OCI-LY7 (cell line): ENCODE results near the gene HLA-F. TPM values are rescaled to one million over a fixed set of nuclear protein-coding genes. Genes with fewer than 3 reads are reported as not detected.

ENCODE experiments used
- Bru-seq: library from RNA; stranded (reverse); fragments of 400-500 nt; gene quantifications from one replicate; lab custom pipeline; 2021; lab: Mats Ljungman, UMichigan
- BruChase-seq, 2 experiments: library from RNA; stranded (reverse); fragments of 400-500 nt; gene quantifications; one replicate each; lab custom pipeline; 2021; lab: Mats Ljungman, UMichigan
- BruUV-seq: library from RNA; stranded (reverse); fragments of 400-500 nt; replicated peaks from 2 replicates; lab custom pipeline; 2021; lab: Mats Ljungman, UMichigan
- CTCF ChIA-PET: fragments of 300-600 bp; sonication (Branson Sonifier 250); formaldehyde crosslinking; loops from one replicate; lab custom pipeline; 2022; ENCODE audit warnings: antibody characterized with exemption; ENCODE audit not compliant: unreplicated experiment; lab: Charles Lee
- POLR2A ChIA-PET: fragments of 300-600 bp; sonication (Branson Sonifier 250); formaldehyde crosslinking; loops from one replicate; lab custom pipeline; 2022; ENCODE audit warnings: antibody characterized with exemption; lab: Charles Lee
- DNase-seq: peaks from one replicate; pipeline ENCODE4 v3.0.0-alpha.2; 2015; ENCODE audit warnings: low spot score
- H2AFZ ChIP-seq: fragments of 200-600 bp; sonication (generic), shearing (Covaris generic); 2 replicates; pipeline ENCODE4 v1.6.1; 2014; ENCODE audit warnings: mild to moderate bottlenecking, antibody characterized with exemption, low read length, moderate library complexity
- H3K27ac ChIP-seq: fragments of 200-600 bp; sonication (generic); 2 replicates; pipeline ENCODE4 v1.5.1; 2014; ENCODE audit warnings: mixed run types, low read depth, mild to moderate bottlenecking, moderate library complexity, low read length, inconsistent platforms; ENCODE audit not compliant: poor library complexity, severe bottlenecking
- H3K36me3 ChIP-seq: fragments of 200-600 bp; sonication (generic); 2 replicates; pipeline ENCODE4 v1.6.1; 2014; ENCODE audit warnings: mild to moderate bottlenecking, antibody characterized with exemption, low read length, moderate library complexity, mixed read lengths; ENCODE audit not compliant: insufficient read depth
- H3K4me1 ChIP-seq: fragments of 200-600 bp; sonication (generic); 2 replicates; pipeline ENCODE4 v1.5.1; 2014; ENCODE audit warnings: mild to moderate bottlenecking, low read length; ENCODE audit not compliant: insufficient read depth, poor library complexity, severe bottlenecking
- H3K4me2 ChIP-seq: fragments of 200-600 bp; sonication (generic); 2 replicates; pipeline ENCODE4 v1.6.1; 2014; ENCODE audit warnings: mild to moderate bottlenecking, low read length
- H3K4me3 ChIP-seq: fragments of 200-600 bp; sonication (generic); 2 replicates; pipeline ENCODE4 v1.5.1; 2014; ENCODE audit warnings: mild to moderate bottlenecking, low read depth, low read length; ENCODE audit not compliant: poor library complexity, severe bottlenecking
- H3K79me2 ChIP-seq: fragments of 200-600 bp; sonication (generic); 2 replicates; pipeline ENCODE4 v1.6.1; 2016; ENCODE audit warnings: low read depth, mild to moderate bottlenecking, low read length, moderate library complexity, mixed read lengths; ENCODE audit not compliant: insufficient read depth
- H3K9me2 ChIP-seq: fragments of 200-600 bp; sonication (generic); 2 replicates; pipeline ENCODE4 v1.6.1; 2016; ENCODE audit warnings: mild to moderate bottlenecking, low read length, mixed read lengths; ENCODE audit not compliant: insufficient read depth
- H3K9me3 ChIP-seq: fragments of 200-600 bp; sonication (generic); 2 replicates; pipeline ENCODE4 v1.6.1; 2014; ENCODE audit warnings: mild to moderate bottlenecking, mixed run types, low read length, mixed read lengths
- H4K20me1 ChIP-seq: fragments of 200-600 bp; sonication (generic); 2 replicates; pipeline ENCODE4 v1.6.1; 2014; ENCODE audit warnings: mild to moderate bottlenecking, antibody characterized with exemption, low read length, moderate library complexity, mixed read lengths; ENCODE audit not compliant: insufficient read depth
- EZH2phosphoT487 ChIP-seq: fragments of 200-600 bp; sonication (generic); IDR thresholded peaks from 2 replicates; pipeline ENCODE4 v1.6.1; 2018; ENCODE audit warnings: low read depth, borderline replicate concordance, mild to moderate bottlenecking, mixed run types, antibody characterized with exemption, low read length, moderate library complexity, mixed read lengths
- intact Hi-C: fragments of 100-400 bp; cut with micrococcal nuclease; formaldehyde crosslinking; loops from one replicate; pipeline ENCODE4 v1.10.0; 2022; ENCODE audit not compliant: unreplicated experiment
- long read RNA-seq: library from polyadenylated mRNA; stranded (forward); transcript quantifications from one replicate; pipeline ENCODE4 v2.0.0, GENCODE V29; 2022
- total RNA-seq, 2 experiments: library from RNA; depleted of rRNA in 1 of 2; stranded (reverse); fragments of >200 nt in 1 of 2; shearing (Covaris generic) in 1 of 2; gene quantifications; 2 replicates each; pipeline ENCODE4 v1.2.3, GENCODE V29; 2014 to 2022
- TF ChIP-seq, protein P1 (sequence below): fragments of 200-600 bp; sonication (generic); conservative IDR thresholded peaks from 2 replicates; pipeline ENCODE4 v1.5.1; 2014; ENCODE audit warnings: mild to moderate bottlenecking, antibody characterized with exemption, low read length, moderate library complexity, mixed read lengths

HLA-F gene
- total RNA-seq (2014; rRNA removed; shearing (Covaris generic)) (83.2 and 140 TPM in 2 replicates), total RNA-seq (2022) (56.0 and 65.8 TPM in 2 replicates), Bru-seq, nascent RNA (percentile 58 among the genes with signal in this experiment), BruChase-seq, experiment 1, labeled RNA remaining after a 6-hour chase (percentile 46 among the genes with signal in this experiment), BruChase-seq, experiment 2, labeled RNA remaining after a 2-hour chase (percentile 45 among the genes with signal in this experiment)
- long read RNA-seq, transcript HLA-F-217 (7 exons, 1,283 nt) = major isoform, 14 of 39 reads
- long read RNA-seq, partial matches to known transcripts = 9 of 39 reads
- long read RNA-seq, other reads (novel, unspliced or antisense) = 14 of 39 reads

DNA sequence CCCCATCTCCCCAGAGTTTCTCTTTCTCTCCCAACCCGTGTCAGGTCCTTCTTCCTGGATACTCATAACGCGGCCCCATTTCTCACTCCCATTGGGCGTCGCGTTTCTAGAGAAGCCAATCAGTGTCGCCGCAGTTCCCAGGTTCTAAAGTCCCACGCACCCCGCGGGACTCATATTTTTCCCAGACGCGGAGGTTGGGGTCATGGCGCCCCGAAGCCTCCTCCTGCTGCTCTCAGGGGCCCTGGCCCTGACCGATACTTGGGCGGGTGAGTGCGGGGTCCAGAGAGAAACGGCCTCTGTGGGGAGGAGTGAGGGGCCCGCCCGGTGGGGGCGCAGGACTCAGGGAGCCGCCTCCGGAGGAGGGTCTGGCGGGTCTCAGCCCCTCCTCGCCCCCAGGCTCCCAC lies at the start of gene HLA-F:
HLA-F (plus strand) TSS at position 173 of the 404 bp plus-strand sequence; CDS start at position 203, 30 bp downstream.
- intact Hi-C loops = no loop called here
- Histone ChIP-seq H3K4me2 (peak within 1 kb of the TSS; percentile 91), H3K9me3 (no peaks in the 10 kb centered on the region), H3K79me2 (no peaks in the 10 kb centered on the region), H3K27ac (no peak within 1 kb of the TSS), H3K36me3 (peaks cover 9% of the 10 kb centered on the region; the same call in 1 of the 2 replicates), H2AFZ (peak within 1 kb of the TSS; percentile 99), H3K4me1 (peaks cover 7% of the 10 kb centered on the region), H3K4me3 (peak within 1 kb of the TSS; percentile 99), H3K9me2 (no peaks in the 10 kb centered on the region), H4K20me1 (no peaks in the 10 kb centered on the region)
- no TSS peak for BruUV-seq
- ChIA-PET CTCF (no interaction called here), POLR2A (no interaction called here)
- TF ChIP-seq EZH2phosphoT487 = no peak
- TF ChIP-seq, protein P1, sequence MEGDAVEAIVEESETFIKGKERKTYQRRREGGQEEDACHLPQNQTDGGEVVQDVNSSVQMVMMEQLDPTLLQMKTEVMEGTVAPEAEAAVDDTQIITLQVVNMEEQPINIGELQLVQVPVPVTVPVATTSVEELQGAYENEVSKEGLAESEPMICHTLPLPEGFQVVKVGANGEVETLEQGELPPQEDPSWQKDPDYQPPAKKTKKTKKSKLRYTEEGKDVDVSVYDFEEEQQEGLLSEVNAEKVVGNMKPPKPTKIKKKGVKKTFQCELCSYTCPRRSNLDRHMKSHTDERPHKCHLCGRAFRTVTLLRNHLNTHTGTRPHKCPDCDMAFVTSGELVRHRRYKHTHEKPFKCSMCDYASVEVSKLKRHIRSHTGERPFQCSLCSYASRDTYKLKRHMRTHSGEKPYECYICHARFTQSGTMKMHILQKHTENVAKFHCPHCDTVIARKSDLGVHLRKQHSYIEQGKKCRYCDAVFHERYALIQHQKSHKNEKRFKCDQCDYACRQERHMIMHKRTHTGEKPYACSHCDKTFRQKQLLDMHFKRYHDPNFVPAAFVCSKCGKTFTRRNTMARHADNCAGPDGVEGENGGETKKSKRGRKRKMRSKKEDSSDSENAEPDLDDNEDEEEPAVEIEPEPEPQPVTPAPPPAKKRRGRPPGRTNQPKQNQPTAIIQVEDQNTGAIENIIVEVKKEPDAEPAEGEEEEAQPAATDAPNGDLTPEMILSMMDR = 0 out of 2 replicates have a peak, but pooled peaks have one; percentile 55
- DNase-seq = peak; percentile 86

DNA sequence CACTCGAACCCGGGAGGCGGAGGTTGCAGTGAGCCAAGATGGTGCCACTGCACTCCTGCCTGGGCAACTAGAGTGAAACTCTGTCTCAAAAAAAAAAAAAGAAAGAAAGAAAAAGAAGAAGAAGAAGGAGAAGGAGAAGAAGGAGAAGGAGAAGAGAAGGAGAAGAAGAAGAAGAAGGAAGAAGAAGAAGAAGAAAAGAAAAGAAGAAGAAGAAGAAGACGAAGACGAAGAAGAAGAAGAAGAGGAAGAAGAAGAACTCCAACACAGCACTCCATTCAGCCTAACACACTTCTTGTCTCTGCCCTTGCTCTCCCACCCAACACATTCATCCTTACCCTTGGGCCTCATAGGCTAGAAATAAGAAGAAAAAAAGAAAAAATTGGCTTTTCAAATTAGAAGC lies 49.2 kb upstream of the HLA-F start:
- H2AFZ ChIP-seq = no peak overlapping the region
- no TSS peak for BruUV-seq
- no peaks in the 10 kb centered on the region for H3K4me1 ChIP-seq
- H4K20me1 ChIP-seq = no peaks in the 10 kb centered on the region
- no peaks in the 10 kb centered on the region for H3K36me3 ChIP-seq
- H3K27ac ChIP-seq = no peak overlapping the region
- no peak for TF ChIP-seq EZH2phosphoT487
- TF ChIP-seq, protein P1 = no peak
- no peaks in the 10 kb centered on the region for H3K9me3 ChIP-seq
- POLR2A ChIA-PET = no interaction called here
- intact Hi-C loops = no loop called here
- no peak overlapping the region for H3K4me2 ChIP-seq
- no peaks in the 10 kb centered on the region for H3K79me2 ChIP-seq
- no peaks in the 10 kb centered on the region for H3K9me2 ChIP-seq
- CTCF ChIA-PET = no interaction called here
- H3K4me3 ChIP-seq = no peak overlapping the region
- DNase-seq = no peak

DNA sequence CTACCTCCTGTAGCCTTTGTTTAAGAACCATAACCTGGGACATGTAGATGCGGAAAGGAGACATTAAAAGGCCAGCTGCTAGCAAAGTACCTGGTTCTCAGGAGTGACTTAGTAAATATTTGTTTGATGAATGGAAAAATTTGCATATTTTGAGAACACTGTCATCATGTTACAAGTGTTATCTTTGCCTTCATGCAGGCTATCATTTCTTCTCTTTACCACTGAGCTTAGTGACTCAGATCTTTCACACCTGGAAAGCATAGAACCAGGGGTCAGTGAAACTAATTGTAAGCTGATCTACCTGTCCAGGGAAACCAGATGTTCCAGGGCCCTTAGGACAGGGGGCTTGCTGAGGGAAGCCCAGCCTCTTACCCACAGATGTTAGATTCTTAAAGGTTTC lies 47.7 kb upstream of the HLA-F start:
- H2AFZ ChIP-seq = no peak overlapping the region
- no peak for DNase-seq
- H3K9me2 ChIP-seq = no peaks in the 10 kb centered on the region
- no peaks in the 10 kb centered on the region for H4K20me1 ChIP-seq
- CTCF ChIA-PET = no interaction called here
- no peaks in the 10 kb centered on the region for H3K79me2 ChIP-seq
- POLR2A ChIA-PET = no interaction called here
- H3K4me3 ChIP-seq = no peak overlapping the region
- TF ChIP-seq EZH2phosphoT487 = no peak
- TF ChIP-seq, protein P1 = no peak
- H3K4me1 ChIP-seq = no peaks in the 10 kb centered on the region
- intact Hi-C loops = no loop called here
- no TSS peak for BruUV-seq
- no peak overlapping the region for H3K27ac ChIP-seq
- no peaks in the 10 kb centered on the region for H3K9me3 ChIP-seq
- H3K4me2 ChIP-seq = no peak overlapping the region
- no peaks in the 10 kb centered on the region for H3K36me3 ChIP-seq
